ENCODE data around the gene WWOX.

DNA sequence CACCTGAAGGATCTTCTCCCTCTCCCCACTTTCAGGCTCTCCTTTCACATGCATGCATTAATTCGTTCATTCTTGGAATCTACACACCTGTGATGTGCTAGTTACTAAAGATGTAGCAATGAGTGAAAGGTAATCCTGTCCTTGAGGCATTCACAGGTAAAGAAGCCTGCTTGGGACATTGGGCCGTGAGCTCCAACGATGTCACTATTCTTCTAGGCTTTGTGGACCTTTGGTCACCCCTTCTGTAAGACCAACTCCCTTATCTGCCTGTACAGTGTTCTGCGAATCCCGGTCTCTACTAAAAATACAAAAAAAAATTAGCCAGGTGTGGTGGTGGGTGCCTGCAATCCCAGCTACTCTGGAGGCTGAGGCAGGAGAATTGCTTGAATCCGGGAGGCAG lies 892.5 kb downstream of the WWOX start:
- TF ChIP-seq CTCF (IDR thresholded peaks at IDR 0.05; ENCODE audit: borderline replicate concordance, extremely low read depth, low read length, poor library complexity, severe bottlenecking) (no peak), EZH2 (IDR thresholded peaks at IDR 0.05; ENCODE audit: borderline replicate concordance, low read depth, low read length, severe bottlenecking) (no peak)
